K562 (cell line): ENCODE measurements around the gene TNIK. TPM values are rescaled to one million over a fixed set of nuclear protein-coding genes. Genes with fewer than 3 reads are reported as not detected.

ENCODE experiments used
- BRF1 ChIP-seq: IDR thresholded peaks from 3 replicates; pipeline ENCODE4 v1.6.1; 2011; ENCODE audit warnings: borderline replicate concordance, mild to moderate bottlenecking; ENCODE audit not compliant: insufficient read length; ENCODE audit errors: extremely low read depth
- HDGF ChIP-seq: fragments of 450-650 bp; IDR thresholded peaks from 2 replicates; pipeline ENCODE4 v1.6.1; 2016
- MCM7 ChIP-seq, 2 experiments: fragments of 450-650 bp; IDR thresholded peaks; 2 replicates each; pipeline ENCODE4 v1.6.1; 2016 to 2018
- NR2F6 ChIP-seq: fragments of 450-650 bp; formaldehyde crosslinking; IDR thresholded peaks from 2 replicates; pipeline ENCODE4 v1.4.0; 2020; ENCODE audit warnings: mild to moderate bottlenecking
- PHB2 ChIP-seq: fragments of 450-650 bp; IDR thresholded peaks from 2 replicates; pipeline ENCODE4 v1.6.1; 2017; ENCODE audit warnings: low read depth
- POLR2G ChIP-seq: fragments of 200-400 bp; formaldehyde crosslinking; IDR thresholded peaks from 2 replicates; pipeline ENCODE4 v1.6.1; 2017; ENCODE audit warnings: low read depth, mild to moderate bottlenecking, antibody characterized with exemption, low read length, moderate library complexity
- RBM25 ChIP-seq: fragments of 200-400 bp; formaldehyde crosslinking; IDR thresholded peaks from 2 replicates; pipeline ENCODE4 v1.6.1; 2018; ENCODE audit warnings: low read length, low read depth, moderate library complexity; ENCODE audit not compliant: severe bottlenecking
- RHOXF2B ChIP-seq: fragments of 250-450 bp; sonication (Bioruptor Pico); conservative IDR thresholded peaks from 2 replicates; pipeline ENCODE4 v1.5.1; 2021
- TAF15 ChIP-seq: fragments of 200-400 bp; formaldehyde crosslinking; IDR thresholded peaks from 2 replicates; pipeline ENCODE4 v1.6.1; 2017; ENCODE audit warnings: mild to moderate bottlenecking, low read depth, low read length, moderate library complexity
- TCF3 ChIP-seq: sonication (generic); formaldehyde crosslinking; IDR thresholded peaks from 2 replicates; pipeline ENCODE4 v1.4.0; 2020; ENCODE audit warnings: mild to moderate bottlenecking, missing genetic modification reagents
- TFAM ChIP-seq: fragments of 250-450 bp; sonication (Bioruptor Pico); conservative IDR thresholded peaks from 2 replicates; pipeline ENCODE4 v1.5.0; 2021; ENCODE audit warnings: mild to moderate bottlenecking, moderate library complexity
- ZKSCAN8 ChIP-seq: fragments of 200-800 bp; sonication (Bioruptor generic); IDR thresholded peaks from 2 replicates; pipeline ENCODE4 v1.6.1; 2016; ENCODE audit warnings: missing genetic modification characterization, missing compliant biosample characterization
- ZNF121 ChIP-seq: sonication (generic); formaldehyde crosslinking; conservative IDR thresholded peaks from 2 replicates; pipeline ENCODE4 v1.8.0; 2022; ENCODE audit warnings: missing genetic modification reagents
- ZNF143 ChIP-seq: sonication (generic); formaldehyde crosslinking; IDR thresholded peaks from 2 replicates; pipeline ENCODE4 v1.9.0; 2022; ENCODE audit warnings: mild to moderate bottlenecking, missing genetic modification reagents
- ZNF165 ChIP-seq: fragments of 250-450 bp; sonication (Bioruptor Pico); IDR thresholded peaks from 2 replicates; pipeline ENCODE4 v1.4.0; 2020; ENCODE audit warnings: borderline replicate concordance
- ZNF175 ChIP-seq: fragments of 200-800 bp; sonication (Bioruptor generic); IDR thresholded peaks from 2 replicates; pipeline ENCODE4 v1.6.1; 2016; ENCODE audit warnings: low read depth, mild to moderate bottlenecking, missing genetic modification characterization, missing compliant biosample characterization
- polyA plus RNA-seq, 8 experiments: library from polyadenylated mRNA; depleted of rRNA in 4 of 8; stranded (reverse) in 5 of 8; unstranded in 3 of 8; fragments of >200 nt; fragmentation: Nextera tagmentation in 2 of 8; fragmentation: Illumina TruSeq in 1 of 8; extraction: Ambion mirVana in 2 of 8; extraction: Trizol in 1 of 8; gene quantifications; 2 replicates each; pipeline versions ENCODE4 v1.2.1 to v1.2.3, GENCODE V29; 2011 to 2014; ENCODE audit warnings: inconsistent platforms in 1 of 8, missing spikeins in 1 of 8
- total RNA-seq, 7 experiments: library from RNA; depleted of rRNA in 6 of 7; stranded (reverse); fragments of >200 nt in 6 of 7; fragmentation: Illumina TruSeq in 2 of 7; extraction: Trizol in 2 of 7; gene quantifications; 2 replicates each; pipeline versions ENCODE4 v1.2.1 to v1.2.3, GENCODE V29; 2011 to 2021; ENCODE audit warnings: low replicate concordance in 1 of 7
- TF ChIP-seq, protein P1 (sequence below): fragments of 450-650 bp; IDR thresholded peaks from 2 replicates; pipeline ENCODE4 v1.6.1; 2016; ENCODE audit warnings: mild to moderate bottlenecking, moderate library complexity
- TF ChIP-seq, protein P2 (sequence below): fragments of 450-650 bp; IDR thresholded peaks from 2 replicates; pipeline ENCODE4 v1.6.1; 2017; ENCODE audit warnings: antibody characterized with exemption

TNIK gene
- total and polyA plus RNA-seq, 9 of the 15 experiments (the other 6 are each of a cell fraction or from before 2014, with no cell fraction given): 6.6 to 39.0 (median 24.7) TPM

DNA sequence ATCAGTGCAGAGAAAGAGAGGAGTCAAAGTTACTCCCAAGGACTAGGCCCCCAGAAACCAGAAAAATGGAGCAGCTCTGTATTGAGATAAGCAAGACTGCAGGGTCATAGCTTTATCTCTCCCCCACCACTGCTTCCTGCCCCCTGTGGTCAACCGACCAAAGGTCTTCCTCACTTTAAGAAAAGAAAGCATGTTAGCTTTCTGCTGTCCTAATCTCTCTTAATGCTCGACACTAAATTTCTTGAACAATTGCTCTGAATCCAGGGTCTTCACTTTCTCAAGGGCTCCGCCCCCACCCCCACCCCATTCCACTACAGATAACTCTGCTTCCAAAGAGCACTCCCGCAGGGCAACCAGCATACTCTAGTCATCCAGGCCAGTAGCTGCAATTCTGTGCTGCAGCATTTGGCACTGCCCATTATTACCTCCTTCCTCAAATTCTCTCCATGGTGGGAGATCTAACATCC, 31.9 kb downstream of the TNIK start (continued):
- TF ChIP-seq, protein P1, sequence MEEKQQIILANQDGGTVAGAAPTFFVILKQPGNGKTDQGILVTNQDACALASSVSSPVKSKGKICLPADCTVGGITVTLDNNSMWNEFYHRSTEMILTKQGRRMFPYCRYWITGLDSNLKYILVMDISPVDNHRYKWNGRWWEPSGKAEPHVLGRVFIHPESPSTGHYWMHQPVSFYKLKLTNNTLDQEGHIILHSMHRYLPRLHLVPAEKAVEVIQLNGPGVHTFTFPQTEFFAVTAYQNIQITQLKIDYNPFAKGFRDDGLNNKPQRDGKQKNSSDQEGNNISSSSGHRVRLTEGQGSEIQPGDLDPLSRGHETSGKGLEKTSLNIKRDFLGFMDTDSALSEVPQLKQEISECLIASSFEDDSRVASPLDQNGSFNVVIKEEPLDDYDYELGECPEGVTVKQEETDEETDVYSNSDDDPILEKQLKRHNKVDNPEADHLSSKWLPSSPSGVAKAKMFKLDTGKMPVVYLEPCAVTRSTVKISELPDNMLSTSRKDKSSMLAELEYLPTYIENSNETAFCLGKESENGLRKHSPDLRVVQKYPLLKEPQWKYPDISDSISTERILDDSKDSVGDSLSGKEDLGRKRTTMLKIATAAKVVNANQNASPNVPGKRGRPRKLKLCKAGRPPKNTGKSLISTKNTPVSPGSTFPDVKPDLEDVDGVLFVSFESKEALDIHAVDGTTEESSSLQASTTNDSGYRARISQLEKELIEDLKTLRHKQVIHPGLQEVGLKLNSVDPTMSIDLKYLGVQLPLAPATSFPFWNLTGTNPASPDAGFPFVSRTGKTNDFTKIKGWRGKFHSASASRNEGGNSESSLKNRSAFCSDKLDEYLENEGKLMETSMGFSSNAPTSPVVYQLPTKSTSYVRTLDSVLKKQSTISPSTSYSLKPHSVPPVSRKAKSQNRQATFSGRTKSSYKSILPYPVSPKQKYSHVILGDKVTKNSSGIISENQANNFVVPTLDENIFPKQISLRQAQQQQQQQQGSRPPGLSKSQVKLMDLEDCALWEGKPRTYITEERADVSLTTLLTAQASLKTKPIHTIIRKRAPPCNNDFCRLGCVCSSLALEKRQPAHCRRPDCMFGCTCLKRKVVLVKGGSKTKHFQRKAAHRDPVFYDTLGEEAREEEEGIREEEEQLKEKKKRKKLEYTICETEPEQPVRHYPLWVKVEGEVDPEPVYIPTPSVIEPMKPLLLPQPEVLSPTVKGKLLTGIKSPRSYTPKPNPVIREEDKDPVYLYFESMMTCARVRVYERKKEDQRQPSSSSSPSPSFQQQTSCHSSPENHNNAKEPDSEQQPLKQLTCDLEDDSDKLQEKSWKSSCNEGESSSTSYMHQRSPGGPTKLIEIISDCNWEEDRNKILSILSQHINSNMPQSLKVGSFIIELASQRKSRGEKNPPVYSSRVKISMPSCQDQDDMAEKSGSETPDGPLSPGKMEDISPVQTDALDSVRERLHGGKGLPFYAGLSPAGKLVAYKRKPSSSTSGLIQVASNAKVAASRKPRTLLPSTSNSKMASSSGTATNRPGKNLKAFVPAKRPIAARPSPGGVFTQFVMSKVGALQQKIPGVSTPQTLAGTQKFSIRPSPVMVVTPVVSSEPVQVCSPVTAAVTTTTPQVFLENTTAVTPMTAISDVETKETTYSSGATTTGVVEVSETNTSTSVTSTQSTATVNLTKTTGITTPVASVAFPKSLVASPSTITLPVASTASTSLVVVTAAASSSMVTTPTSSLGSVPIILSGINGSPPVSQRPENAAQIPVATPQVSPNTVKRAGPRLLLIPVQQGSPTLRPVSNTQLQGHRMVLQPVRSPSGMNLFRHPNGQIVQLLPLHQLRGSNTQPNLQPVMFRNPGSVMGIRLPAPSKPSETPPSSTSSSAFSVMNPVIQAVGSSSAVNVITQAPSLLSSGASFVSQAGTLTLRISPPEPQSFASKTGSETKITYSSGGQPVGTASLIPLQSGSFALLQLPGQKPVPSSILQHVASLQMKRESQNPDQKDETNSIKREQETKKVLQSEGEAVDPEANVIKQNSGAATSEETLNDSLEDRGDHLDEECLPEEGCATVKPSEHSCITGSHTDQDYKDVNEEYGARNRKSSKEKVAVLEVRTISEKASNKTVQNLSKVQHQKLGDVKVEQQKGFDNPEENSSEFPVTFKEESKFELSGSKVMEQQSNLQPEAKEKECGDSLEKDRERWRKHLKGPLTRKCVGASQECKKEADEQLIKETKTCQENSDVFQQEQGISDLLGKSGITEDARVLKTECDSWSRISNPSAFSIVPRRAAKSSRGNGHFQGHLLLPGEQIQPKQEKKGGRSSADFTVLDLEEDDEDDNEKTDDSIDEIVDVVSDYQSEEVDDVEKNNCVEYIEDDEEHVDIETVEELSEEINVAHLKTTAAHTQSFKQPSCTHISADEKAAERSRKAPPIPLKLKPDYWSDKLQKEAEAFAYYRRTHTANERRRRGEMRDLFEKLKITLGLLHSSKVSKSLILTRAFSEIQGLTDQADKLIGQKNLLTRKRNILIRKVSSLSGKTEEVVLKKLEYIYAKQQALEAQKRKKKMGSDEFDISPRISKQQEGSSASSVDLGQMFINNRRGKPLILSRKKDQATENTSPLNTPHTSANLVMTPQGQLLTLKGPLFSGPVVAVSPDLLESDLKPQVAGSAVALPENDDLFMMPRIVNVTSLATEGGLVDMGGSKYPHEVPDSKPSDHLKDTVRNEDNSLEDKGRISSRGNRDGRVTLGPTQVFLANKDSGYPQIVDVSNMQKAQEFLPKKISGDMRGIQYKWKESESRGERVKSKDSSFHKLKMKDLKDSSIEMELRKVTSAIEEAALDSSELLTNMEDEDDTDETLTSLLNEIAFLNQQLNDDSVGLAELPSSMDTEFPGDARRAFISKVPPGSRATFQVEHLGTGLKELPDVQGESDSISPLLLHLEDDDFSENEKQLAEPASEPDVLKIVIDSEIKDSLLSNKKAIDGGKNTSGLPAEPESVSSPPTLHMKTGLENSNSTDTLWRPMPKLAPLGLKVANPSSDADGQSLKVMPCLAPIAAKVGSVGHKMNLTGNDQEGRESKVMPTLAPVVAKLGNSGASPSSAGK: peak; percentile 27; the same call in 1 of the 2 replicates
- TF ChIP-seq ZNF143: no peak
- no peak; a peak in 1 of 4 replicates for TF ChIP-seq MCM7 (IDR thresholded peaks at IDR 0.05)
- TF ChIP-seq TFAM (CRISPR knock-in tag): no peak
- peak; percentile 80 for TF ChIP-seq ZNF175
- no peak for TF ChIP-seq TAF15
- TF ChIP-seq RBM25: no peak
- TF ChIP-seq RHOXF2B (CRISPR knock-in tag): no peak
- TF ChIP-seq ZNF121 (CRISPR knock-in tag): no peak
- TF ChIP-seq NR2F6: no peak
- no peak for TF ChIP-seq ZKSCAN8 (CRISPR knock-in tag)
- TF ChIP-seq, protein P2, sequence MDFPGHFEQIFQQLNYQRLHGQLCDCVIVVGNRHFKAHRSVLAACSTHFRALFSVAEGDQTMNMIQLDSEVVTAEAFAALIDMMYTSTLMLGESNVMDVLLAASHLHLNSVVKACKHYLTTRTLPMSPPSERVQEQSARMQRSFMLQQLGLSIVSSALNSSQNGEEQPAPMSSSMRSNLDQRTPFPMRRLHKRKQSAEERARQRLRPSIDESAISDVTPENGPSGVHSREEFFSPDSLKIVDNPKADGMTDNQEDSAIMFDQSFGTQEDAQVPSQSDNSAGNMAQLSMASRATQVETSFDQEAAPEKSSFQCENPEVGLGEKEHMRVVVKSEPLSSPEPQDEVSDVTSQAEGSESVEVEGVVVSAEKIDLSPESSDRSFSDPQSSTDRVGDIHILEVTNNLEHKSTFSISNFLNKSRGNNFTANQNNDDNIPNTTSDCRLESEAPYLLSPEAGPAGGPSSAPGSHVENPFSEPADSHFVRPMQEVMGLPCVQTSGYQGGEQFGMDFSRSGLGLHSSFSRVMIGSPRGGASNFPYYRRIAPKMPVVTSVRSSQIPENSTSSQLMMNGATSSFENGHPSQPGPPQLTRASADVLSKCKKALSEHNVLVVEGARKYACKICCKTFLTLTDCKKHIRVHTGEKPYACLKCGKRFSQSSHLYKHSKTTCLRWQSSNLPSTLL: no peak
- no peak for TF ChIP-seq ZNF165
- no peak for TF ChIP-seq BRF1
- TF ChIP-seq TCF3 (CRISPR knock-in tag): peak; percentile 89
- no peak for TF ChIP-seq PHB2
- no peak for TF ChIP-seq POLR2G
- no peak for TF ChIP-seq HDGF
